ENCODE results near the gene PTPRR.

- no peak for TF ChIP-seq SUZ12 (IDR thresholded peaks at IDR 0.05; ENCODE audit: extremely low read depth, insufficient read depth, insufficient read length)
- no peak for TF ChIP-seq YY1 (IDR thresholded peaks at IDR 0.05; ENCODE audit: insufficient read depth, insufficient read length)
- TF ChIP-seq ZNF274 (IDR thresholded peaks at IDR 0.05; ENCODE audit: low read depth, low read length) = no peak
These were observed 321.9 kb downstream of the PTPRR start for GRCh38 chr12:70598467-70599193.

Data from NT2/D1 (cell line).